Body of pancreas (tissue), 4 donors: Measurements from ENCODE around the gene SNRPE. TPM values are rescaled to one million over a fixed set of nuclear protein-coding genes. Genes with fewer than 3 reads are reported as not detected.

ENCODE experiments used
- ATAC-seq: fragments of 150-250 bp; one replicate; pipeline ENCODE4 v1.9.1; 2016
- DNase-seq, 4 donors: peaks; one replicate each; pipeline ENCODE4 v3.0.0-alpha.2; 2019
- H3K27ac ChIP-seq, 4 donors: fragments of 200-600 bp; sonication (generic); 1 replicate in 3 of 4; 2 replicates in 1 of 4; pipeline versions ENCODE4 v1.5.1 to v1.6.1; 2016 to 2019; ENCODE audit warnings: mild to moderate bottlenecking in 1 of 4, mixed read lengths in 1 of 4, moderate library complexity in 1 of 4
- H3K27me3 ChIP-seq, 2 donors: fragments of 200-600 bp; sonication (generic); one replicate each; pipeline ENCODE4 v1.6.0; 2016; ENCODE audit warnings: mild to moderate bottlenecking in 1 of 2
- H3K36me3 ChIP-seq, 2 donors: fragments of 200-600 bp; sonication (generic); replicated peaks in 1 of 2; 2 replicates each; pipeline ENCODE4 v1.5.1; 2016; ENCODE audit warnings: low read depth in 2 of 2; ENCODE audit not compliant: insufficient read depth in 1 of 2
- H3K4me1 ChIP-seq: fragments of 200-600 bp; sonication (generic); one replicate; pipeline ENCODE4 v1.6.0; 2016
- H3K4me3 ChIP-seq, 2 donors: fragments of 200-600 bp; sonication (generic); 1 replicate in 1 of 2; 2 replicates in 1 of 2; pipeline ENCODE4 v1.5.1; 2016 to 2019
- H3K9me3 ChIP-seq, 3 donors: fragments of 200-600 bp; sonication (generic); 1 replicate in 2 of 3; 2 replicates in 1 of 3; pipeline ENCODE4 v1.5.1; 2016
- CTCF ChIP-seq, 7 experiments: fragments of 450-650 bp in 4 of 7; fragments of 200-600 bp in 3 of 7; sonication (generic) in 3 of 7; IDR thresholded peaks; one replicate each; pipeline ENCODE4 v1.5.1; 2016 to 2019; ENCODE audit warnings: antibody characterized with exemption in 7 of 7
- POLR2A ChIP-seq, 3 donors: fragments of 450-650 bp; IDR thresholded peaks; one replicate each; pipeline ENCODE4 v1.6.1; 2016; ENCODE audit warnings: antibody characterized with exemption in 3 of 3, mild to moderate bottlenecking in 2 of 3
- WGBS, 2 donors: methylation state at CpG; one replicate each; pipeline ENCODE4 v1.1.5; 2017; 5-methylcytosine and 5-hydroxymethylcytosine counted together
- intact Hi-C: fragments of 100-400 bp; cut with DNase I; formaldehyde crosslinking; loops from one replicate; pipeline ENCODE4 v1.15.1; 2023
- small RNA-seq: library from RNA; depleted of rRNA; stranded (forward); fragments of <200 nt; gene quantifications from one replicate; pipeline ENCODE3, GENCODE V24; 2016
- total RNA-seq, 2 donors: library from RNA; depleted of rRNA; stranded (reverse); fragments of >200 nt; gene quantifications; one replicate each; pipeline ENCODE4 v1.1.0, GENCODE V29; 2016

SNRPE gene
- total RNA-seq, 2 donors from 2014 or later = 27.2 to 80.8 TPM

- WGBS, 2 donors = 56% methylated on average over 3 of the region's 3 CpGs
Observed at GRCh38 chr1:203913073-203913521, 51.7 kb downstream of the SNRPE start.

DNA sequence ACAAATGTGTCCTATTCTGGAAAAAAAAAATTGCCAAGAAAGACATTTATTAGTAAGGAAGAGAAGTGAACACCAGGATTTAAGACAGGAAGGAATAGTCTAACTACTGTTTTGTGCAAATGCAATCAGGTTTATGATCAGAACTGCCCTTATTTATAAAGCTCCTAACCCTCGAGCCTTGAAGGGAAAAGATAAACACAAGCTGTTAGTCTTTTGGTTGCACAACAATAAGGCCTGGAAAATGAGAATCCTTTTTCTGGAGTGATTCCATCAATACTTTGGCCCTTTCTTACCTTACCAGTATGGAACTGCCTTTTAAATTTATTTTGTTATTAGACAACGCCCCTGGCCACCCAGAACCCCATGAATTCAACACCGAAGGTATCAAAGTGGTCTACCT, 52.9 kb downstream of the SNRPE start:
- no peak overlapping the region for H3K4me3 ChIP-seq
- no peaks in the 10 kb centered on the region for H3K4me1 ChIP-seq
- 61 to 64% methylated on average over 3 of the region's 3 CpGs for WGBS, 2 donors

More at GRCh38 chr1:203913073-203913521, 51.7 kb downstream of the SNRPE start:
- DNase-seq (no peak), ATAC-seq (no peak)
- Histone ChIP-seq H3K27me3 (no peaks in the 10 kb centered on the region), H3K4me1 (no peaks in the 10 kb centered on the region), H3K36me3 (no peaks in the 10 kb centered on the region), H3K4me3 (no peak overlapping the region), H3K27ac (no peak overlapping the region), H3K9me3 (no peaks in the 10 kb centered on the region)
- TF ChIP-seq POLR2A (IDR thresholded peaks at IDR 0.05) (no peak), CTCF (IDR thresholded peaks at IDR 0.05) (no peak)
- intact Hi-C loops = no loop called here

GRCh38 chr1:203915811-203916210, 54.4 kb downstream of the SNRPE start:
- Histone ChIP-seq H3K36me3 (no peaks in the 10 kb centered on the region), H3K27ac (no peak overlapping the region), H3K27me3 (no peaks in the 10 kb centered on the region), H3K4me1 (no peaks in the 10 kb centered on the region), H3K4me3 (no peak overlapping the region), H3K9me3 (no peaks in the 10 kb centered on the region)
- no peak for ATAC-seq
- DNase-seq = no peak
- TF ChIP-seq CTCF (IDR thresholded peaks at IDR 0.05) (no peak), POLR2A (IDR thresholded peaks at IDR 0.05) (no peak)
- intact Hi-C loops = no loop called here
- WGBS, 2 donors = 66 to 80% methylated on average over 3 of the region's 3 CpGs

More for the DNA sequence above, 52.9 kb downstream of the SNRPE start:
- no peaks in the 10 kb centered on the region for H3K9me3 ChIP-seq
- TF ChIP-seq CTCF (IDR thresholded peaks at IDR 0.05) = no peak
- TF ChIP-seq POLR2A (IDR thresholded peaks at IDR 0.05) = no peak
- H3K36me3 ChIP-seq = no peaks in the 10 kb centered on the region
- no peak overlapping the region for H3K27ac ChIP-seq
- H3K27me3 ChIP-seq = no peaks in the 10 kb centered on the region
- ATAC-seq = no peak
- intact Hi-C loops = no loop called here
- DNase-seq = no peak

DNA sequence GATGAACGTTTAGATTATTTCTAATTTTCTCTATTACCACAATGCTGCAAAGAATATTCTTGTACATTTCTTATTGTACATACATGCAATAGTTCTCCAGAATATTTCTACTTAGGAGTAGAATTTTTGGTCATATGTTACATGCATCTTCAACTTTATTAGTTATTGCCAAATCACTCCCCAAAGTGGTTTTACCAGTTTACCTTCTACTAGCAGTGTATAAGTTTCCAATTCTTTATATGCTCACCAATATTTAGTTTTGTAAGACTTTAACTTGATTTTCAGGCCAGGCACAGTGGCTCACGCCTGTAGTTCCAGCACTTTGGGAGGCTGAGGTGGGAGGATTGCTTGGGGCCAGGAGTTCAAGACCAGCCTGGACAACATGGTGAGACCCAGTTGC, 55.4 kb downstream of the SNRPE start:
- no peak overlapping the region for H3K27ac ChIP-seq
- intact Hi-C loops = no loop called here
- WGBS, 2 donors = 69 to 73% methylated on average over 2 of the region's 2 CpGs
- no peaks in the 10 kb centered on the region for H3K27me3 ChIP-seq
- H3K36me3 ChIP-seq = no peaks in the 10 kb centered on the region
- no peak overlapping the region for H3K4me3 ChIP-seq
- no peak for ATAC-seq
- DNase-seq = no peak
- no peaks in the 10 kb centered on the region for H3K4me1 ChIP-seq
- TF ChIP-seq POLR2A (IDR thresholded peaks at IDR 0.05) (no peak), CTCF (IDR thresholded peaks at IDR 0.05) (no peak)
- no peaks in the 10 kb centered on the region for H3K9me3 ChIP-seq

Small RNA genes lying within 50 kb of the gene (small RNA-seq; reads per million reads assigned to genes)
- gene HSPE1P6 = not detected

Other genes with a start within 250 kb of the SNRPE start
- gene ATP2B4, start 234.8 kb upstream of the SNRPE start, total RNA-seq = 10 to 100 TPM; 27.5 to 31.3 TPM
- under 1 TPM in 1 of 2 donors, not detected in 1; under 0.01 TPM for gene LAX1, start 96.4 kb upstream of the SNRPE start, total RNA-seq
- 10 to 100 TPM in 1 of 2 donors, 1 to 10 TPM in 1; 7.8 to 20.8 TPM for gene ZBED6, start 66.0 kb upstream of the SNRPE start, total RNA-seq
- 10 to 100 TPM; 65.6 to 66.9 TPM for gene ZC3H11A, start 66.0 kb upstream of the SNRPE start, total RNA-seq
- gene SOX13, start 211.5 kb downstream of the SNRPE start, total RNA-seq = 10 to 100 TPM; 29.6 to 37.2 TPM